Right lobe of liver (tissue), 4 donors: Measurements from ENCODE around the gene CXCL1.

Source experiments
- POLR2A ChIP-seq: fragments of 450-650 bp; IDR thresholded peaks from one replicate; pipeline ENCODE4 v1.6.1; 2017; ENCODE audit warnings: antibody characterized with exemption, mild to moderate bottlenecking
- TF ChIP-seq, protein P1 (sequence below), 4 donors: fragments of 200-600 bp in 3 of 4; fragments of 450-650 bp in 1 of 4; IDR thresholded peaks; one replicate each; pipeline versions ENCODE4 v1.5.1 to v1.8.0; 2016 to 2022; ENCODE audit warnings: antibody characterized with exemption in 4 of 4, mild to moderate bottlenecking in 2 of 4
- donor health status: DM: no; HTN: no; CAD: no.
- donor health status: DM: no; HTN: no; CAD: no.
- donor health status: DM: no; HTN: yes; CAD: no.

GRCh38 chr4:73839715-73840114 is 29.5 kb upstream of the CXCL1 start:
- TF ChIP-seq, protein P1, sequence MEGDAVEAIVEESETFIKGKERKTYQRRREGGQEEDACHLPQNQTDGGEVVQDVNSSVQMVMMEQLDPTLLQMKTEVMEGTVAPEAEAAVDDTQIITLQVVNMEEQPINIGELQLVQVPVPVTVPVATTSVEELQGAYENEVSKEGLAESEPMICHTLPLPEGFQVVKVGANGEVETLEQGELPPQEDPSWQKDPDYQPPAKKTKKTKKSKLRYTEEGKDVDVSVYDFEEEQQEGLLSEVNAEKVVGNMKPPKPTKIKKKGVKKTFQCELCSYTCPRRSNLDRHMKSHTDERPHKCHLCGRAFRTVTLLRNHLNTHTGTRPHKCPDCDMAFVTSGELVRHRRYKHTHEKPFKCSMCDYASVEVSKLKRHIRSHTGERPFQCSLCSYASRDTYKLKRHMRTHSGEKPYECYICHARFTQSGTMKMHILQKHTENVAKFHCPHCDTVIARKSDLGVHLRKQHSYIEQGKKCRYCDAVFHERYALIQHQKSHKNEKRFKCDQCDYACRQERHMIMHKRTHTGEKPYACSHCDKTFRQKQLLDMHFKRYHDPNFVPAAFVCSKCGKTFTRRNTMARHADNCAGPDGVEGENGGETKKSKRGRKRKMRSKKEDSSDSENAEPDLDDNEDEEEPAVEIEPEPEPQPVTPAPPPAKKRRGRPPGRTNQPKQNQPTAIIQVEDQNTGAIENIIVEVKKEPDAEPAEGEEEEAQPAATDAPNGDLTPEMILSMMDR (IDR thresholded peaks at IDR 0.05), result no peak
- no peak for TF ChIP-seq POLR2A
